Endothelial cell of umbilical vein (primary cell): ENCODE measurements around the gene KAZN. TPM values are rescaled to one million over a fixed set of nuclear protein-coding genes. Genes with fewer than 3 reads are reported as not detected.

Source experiments
- BruUV-seq: library from RNA; stranded (reverse); fragments of 400-500 nt; replicated peaks from 2 replicates; lab custom pipeline; 2021; lab: Mats Ljungman, UMichigan
- CTCF ChIA-PET: fragments of 300-600, 350-600 bp; sonication (Branson Sonifier 250); formaldehyde crosslinking; loops from one replicate; lab custom pipeline; 2021; ENCODE audit warnings: antibody characterized with exemption, inconsistent platforms; lab: Charles Lee
- POLR2A ChIA-PET: fragments of 300-600, 350-600 bp; sonication (Branson Sonifier 250); formaldehyde crosslinking; loops from one replicate; lab custom pipeline; 2021; ENCODE audit warnings: antibody characterized with exemption, inconsistent platforms; lab: Charles Lee
- DNase-seq: peaks from one replicate; pipeline ENCODE4 v3.0.0-alpha.2; 2011; ENCODE audit warnings: low read depth, low spot score
- FAIRE-seq: peaks from 2 replicates; lab custom pipeline; 2011; peaks lifted over from hg19 to GRCh38; lab: Jason Lieb, UNC
- H2AFZ ChIP-seq: 2 replicates; pipeline ENCODE4 v1.6.0; 2012; ENCODE audit warnings: low read depth, low read length, control low read depth, inconsistent platforms
- H3K27ac ChIP-seq: 2 replicates; pipeline ENCODE4 v1.5.1; 2011; ENCODE audit warnings: low read depth, mild to moderate bottlenecking, control low read depth, low read length, moderate library complexity; ENCODE audit not compliant: insufficient read depth
- H3K27me3 ChIP-seq, 2 experiments: 2 replicates each; pipeline versions ENCODE4 v1.6.0 to v1.6.1; 2011; ENCODE audit warnings: low read length in 2 of 2, mixed read lengths in 1 of 2; ENCODE audit not compliant: control insufficient read depth in 2 of 2, insufficient read depth in 2 of 2
- H3K36me3 ChIP-seq, 2 experiments: 2 replicates in 1 of 2; 3 replicates in 1 of 2; pipeline ENCODE4 v1.5.1; 2011; ENCODE audit warnings: low read length in 2 of 2, mild to moderate bottlenecking in 1 of 2, moderate library complexity in 1 of 2; ENCODE audit not compliant: control insufficient read depth in 2 of 2, insufficient read depth in 2 of 2; ENCODE audit errors: extremely low read depth in 1 of 2
- H3K4me1 ChIP-seq: 3 replicates; pipeline ENCODE4 v1.5.1; 2011; ENCODE audit warnings: mild to moderate bottlenecking, low read length; ENCODE audit not compliant: control insufficient read depth, insufficient read depth; ENCODE audit errors: extremely low read depth
- H3K4me2 ChIP-seq: 2 replicates; pipeline ENCODE4 v1.6.1; 2011; ENCODE audit warnings: low read length, control low read depth, mixed read lengths; ENCODE audit not compliant: insufficient read depth
- H3K4me3 ChIP-seq, 3 experiments: fragments of 200-600 bp in 1 of 3; sonication (generic), shearing (Covaris generic) in 1 of 3; replicated peaks in 1 of 3; 2 replicates each; pipeline ENCODE4 v1.5.1; 2011 to 2016; ENCODE audit warnings: control low read depth in 3 of 3, low read length in 3 of 3, mild to moderate bottlenecking in 2 of 3, inconsistent platforms in 1 of 3, low read depth in 1 of 3, moderate library complexity in 1 of 3; ENCODE audit not compliant: insufficient read depth in 1 of 3
- H3K79me2 ChIP-seq: 2 replicates; pipeline ENCODE4 v1.6.0; 2012; ENCODE audit warnings: low read length, inconsistent platforms; ENCODE audit not compliant: control insufficient read depth, insufficient read depth
- H3K9ac ChIP-seq: replicated peaks from 2 replicates; pipeline ENCODE3; 2011; ENCODE audit warnings: low read length, control low read depth; ENCODE audit not compliant: insufficient read depth; ENCODE audit errors: extremely low read depth
- H3K9me1 ChIP-seq: replicated peaks from 3 replicates; pipeline ENCODE4 v1.6.0; 2011; ENCODE audit warnings: mild to moderate bottlenecking, low read length; ENCODE audit not compliant: control insufficient read depth, insufficient read depth; ENCODE audit errors: extremely low read depth
- H3K9me3 ChIP-seq: replicated peaks from 2 replicates; pipeline ENCODE4 v1.5.1; 2012; ENCODE audit warnings: low read length, inconsistent platforms; ENCODE audit not compliant: control insufficient read depth, insufficient read depth
- H4K20me1 ChIP-seq: replicated peaks from 2 replicates; pipeline ENCODE3; 2011; ENCODE audit warnings: mild to moderate bottlenecking, low read length; ENCODE audit not compliant: control insufficient read depth, insufficient read depth; ENCODE audit errors: extremely low read depth
- CTCF ChIP-seq, 2 donors: IDR thresholded peaks; 1 replicate in 1 of 2; 2 replicates in 1 of 2; pipeline ENCODE4 v1.5.1; 2011; ENCODE audit warnings: low read length in 2 of 2, mild to moderate bottlenecking in 2 of 2, moderate library complexity in 2 of 2, control low read depth in 1 of 2, inconsistent platforms in 1 of 2, low read depth in 1 of 2; ENCODE audit not compliant: insufficient read depth in 1 of 2; ENCODE audit errors: extremely low read depth in 1 of 2
- EZH2 ChIP-seq: IDR thresholded peaks from 2 replicates; pipeline ENCODE4 v1.6.1; 2012; ENCODE audit warnings: borderline replicate concordance, low read depth, mild to moderate bottlenecking, moderate library complexity, low read length, inconsistent platforms; ENCODE audit not compliant: severe bottlenecking
- FOS ChIP-seq: IDR thresholded peaks from 2 replicates; pipeline ENCODE4 v1.6.1; 2011; ENCODE audit warnings: mild to moderate bottlenecking, low read length, moderate library complexity, borderline replicate concordance; ENCODE audit not compliant: insufficient read depth
- GATA2 ChIP-seq: IDR thresholded peaks from 2 replicates; pipeline ENCODE4 v1.7.0; 2011; ENCODE audit warnings: low read depth, mild to moderate bottlenecking, moderate library complexity, mixed read lengths, low read length; ENCODE audit not compliant: insufficient read length, insufficient read depth
- JUN ChIP-seq: IDR thresholded peaks from 2 replicates; pipeline ENCODE4 v1.6.1; 2011; ENCODE audit warnings: borderline replicate concordance, low read depth; ENCODE audit not compliant: insufficient read length, insufficient read depth
- MAX ChIP-seq: IDR thresholded peaks from 2 replicates; pipeline ENCODE4 v1.6.1; 2011; ENCODE audit not compliant: insufficient read depth, insufficient read length
- MYC ChIP-seq: IDR thresholded peaks from one replicate; pipeline ENCODE4 v1.6.1; 2011; ENCODE audit warnings: mild to moderate bottlenecking, low read depth, low read length
- POLR2A ChIP-seq: IDR thresholded peaks from 2 replicates; pipeline ENCODE4 v1.6.1; 2012; ENCODE audit warnings: low read depth, mild to moderate bottlenecking, control low read depth, low read length
- POLR2AphosphoS5 ChIP-seq: IDR thresholded peaks from 2 replicates; pipeline ENCODE4 v1.6.1; 2012; ENCODE audit warnings: low read depth, mild to moderate bottlenecking, control low read depth, low read length, moderate library complexity; ENCODE audit not compliant: insufficient read depth
- dilution Hi-C: fragments of 300-500 bp; cut with MboI; formaldehyde crosslinking; loops from one replicate; pipeline ENCODE4 v1.15.0; 2019; ENCODE audit warnings: low sequenced_read_pairs; ENCODE audit not compliant: extremely low pct_ligation_motif_present
- intact Hi-C: fragments of 100-400 bp; cut with micrococcal nuclease; formaldehyde crosslinking; loops from one replicate; pipeline ENCODE4 v1.10.0; 2022
- polyA plus RNA-seq, 4 experiments: library from polyadenylated mRNA; depleted of rRNA in 3 of 4; stranded (reverse) in 3 of 4; unstranded in 1 of 4; fragments of >200 nt; gene quantifications; 2 replicates each; pipeline versions ENCODE4 v1.2.1 to v1.2.3, GENCODE V29; 2011 to 2012; ENCODE audit warnings: missing spikeins in 1 of 4
- total RNA-seq: library from RNA; stranded (reverse); gene quantifications from 2 replicates; pipeline ENCODE4 v1.2.3, GENCODE V29; 2021

Gene KAZN
- total and polyA plus RNA-seq, 2 donors (not counting 3 experiments of a cell fraction or from before 2014, with no cell fraction given) = 1.6 to 5.8 TPM

GRCh38 chr1:14659913-14660312 is 61.4 kb downstream of the KAZN start:
- POLR2A ChIA-PET = no interaction called here
- Histone ChIP-seq H3K4me1 (no peaks in the 10 kb centered on the region), H3K9me3 (peaks cover 4% of the 10 kb centered on the region), H3K79me2 (no peaks in the 10 kb centered on the region), H3K36me3 (no peaks in the 10 kb centered on the region), H3K4me3 (no peak overlapping the region), H3K27me3 (no peaks in the 10 kb centered on the region), H3K9me1 (no peaks in the 10 kb centered on the region), H3K9ac (no peak overlapping the region), H3K27ac (no peak overlapping the region), H2AFZ (no peak overlapping the region), H4K20me1 (no peaks in the 10 kb centered on the region), H3K4me2 (no peak overlapping the region)
- DNase-seq = no peak
- no TSS peak for BruUV-seq
- TF ChIP-seq POLR2A (no peak), MYC (no peak), JUN (no peak), FOS (no peak), MAX (no peak), POLR2AphosphoS5 (no peak), CTCF (IDR thresholded peaks at IDR 0.05; ENCODE audit: extremely low read depth in 1 of 2, insufficient read depth in 1 of 2, low read depth in 1 of 2, low read length in 2 of 2) (no peak), GATA2 (no peak), EZH2 (no peak)
- no peak for FAIRE-seq
- intact Hi-C loops = no loop called here
- CTCF ChIA-PET = no interaction called here
- dilution Hi-C loops = no loop called here
